Skin of body (tissue), 2 donors: ENCODE results near the gene KRTAP19-7. TPM values are rescaled to one million over a fixed set of nuclear protein-coding genes. Genes with fewer than 3 reads are reported as not detected.

ENCODE experiments used
- DNase-seq: peaks from one replicate; lab custom pipeline; 2025; lab: John Stamatoyannopoulos, UW
- total RNA-seq: library from RNA; depleted of rRNA; stranded (reverse); fragments of >200 nt; gene quantifications from one replicate; pipeline ENCODE4 v1.2.3, GENCODE V29; 2014

Gene KRTAP19-7
- not detected for total RNA-seq

GRCh38 chr21:30561264-30561895 is at the start of gene KRTAP19-7:
KRTAP19-7 (minus strand) TSS chr21:30561314; CDS start chr21:30561289, 25 bp downstream.
- peak; percentile 2 for DNase-seq

GRCh38 chr21:30605968-30606367 is 44.9 kb upstream of the KRTAP19-7 start:
- no peak for DNase-seq

- DNase-seq: no peak
These were observed 39.7 kb upstream of the KRTAP19-7 start, which contains the start of gene KRTAP22-1 for GRCh38 chr21:30600787-30601186. KRTAP22-1 (plus strand) TSS chr21:30601087.

- DNase-seq: no peak
These were observed 37.7 kb upstream of the KRTAP19-7 start, which contains the start of gene KRTAP6-2 for GRCh38 chr21:30598802-30599201. KRTAP6-2 (minus strand) TSS chr21:30598902; CDS start chr21:30598874, 28 bp downstream.

GRCh38 chr21:30592140-30592539 is 31.0 kb upstream of the KRTAP19-7 start, which contains the start of gene KRTAP6-3:
KRTAP6-3 (plus strand) TSS chr21:30592440; CDS start chr21:30592446, 6 bp downstream.
- DNase-seq: no peak

- DNase-seq: no peak
These were observed 29.2 kb upstream of the KRTAP19-7 start, which contains the start of gene KRTAP22-2 for GRCh38 chr21:30590297-30590696. KRTAP22-2 (minus strand) TSS chr21:30590397.

- no peak for DNase-seq
These were observed 21.8 kb upstream of the KRTAP19-7 start for GRCh38 chr21:30582870-30583269.

- DNase-seq: no peak
These were observed 19.0 kb upstream of the KRTAP19-7 start for GRCh38 chr21:30580132-30580531.

- no peak for DNase-seq
These were observed 18.2 kb upstream of the KRTAP19-7 start for GRCh38 chr21:30579346-30579745.

GRCh38 chr21:30577766-30578165 is 16.7 kb upstream of the KRTAP19-7 start:
- no peak for DNase-seq

GRCh38 chr21:30567617-30568016 is 6.5 kb upstream of the KRTAP19-7 start:
- DNase-seq: no peak

- DNase-seq: no peak
These were observed 2.5 kb upstream of the KRTAP19-7 start for GRCh38 chr21:30563630-30564029.

- DNase-seq: no peak
These were observed 2.0 kb upstream of the KRTAP19-7 start for GRCh38 chr21:30563072-30563471.

- DNase-seq: no peak
These were observed 843 bp upstream of the KRTAP19-7 start for GRCh38 chr21:30561957-30562356.

- no peak for DNase-seq
These were observed 6.0 kb downstream of the KRTAP19-7 start for GRCh38 chr21:30555095-30555494.

GRCh38 chr21:30552782-30553181 is 8.3 kb downstream of the KRTAP19-7 start:
- DNase-seq: no peak

GRCh38 chr21:30541764-30542163 is 19.4 kb downstream of the KRTAP19-7 start, which contains the start of gene KRTAP19-6:
KRTAP19-6 (minus strand) TSS chr21:30541864; CDS start chr21:30541833, 31 bp downstream.
- no peak for DNase-seq

- DNase-seq: no peak
These were observed 42.2 kb downstream of the KRTAP19-7 start for GRCh38 chr21:30518876-30519275.

- DNase-seq: no peak
These were observed 45.4 kb downstream of the KRTAP19-7 start for GRCh38 chr21:30515681-30516080.
